Measurements from ENCODE around the gene C1QTNF2. TPM values are rescaled to one million over a fixed set of nuclear protein-coding genes. Genes with fewer than 3 reads are reported as not detected.

The C1QTNF2 gene
- total RNA-seq, 1 donor from 2014 or later = 0.31 TPM

GRCh38 chr5:160317434-160317833 is 53.0 kb downstream of the C1QTNF2 start:
- Mint-ChIP-seq H3K27me3 (peaks cover 9% of the 10 kb centered on the region), H3K27ac (no peak overlapping the region), H3K36me3 (no peaks in the 10 kb centered on the region), H3K4me1 (ENCODE audit: unreplicated experiment) (peaks cover 21% of the 10 kb centered on the region), H3K4me3 (no peak overlapping the region), H3K9me3 (no peaks in the 10 kb centered on the region)
- TF ChIP-seq CTCF (conservative IDR thresholded peaks at IDR 0.05) = no peak
- no peak for DNase-seq (ENCODE audit: extremely low spot score, unreplicated experiment)

- Mint-ChIP-seq H3K4me3 (no peak overlapping the region), H3K9me3 (no peaks in the 10 kb centered on the region), H3K27ac (peak overlapping the region; percentile 37), H3K4me1 (ENCODE audit: unreplicated experiment) (peaks cover 20% of the 10 kb centered on the region), H3K27me3 (peaks cover 15% of the 10 kb centered on the region), H3K36me3 (no peaks in the 10 kb centered on the region)
- no peak for TF ChIP-seq CTCF (conservative IDR thresholded peaks at IDR 0.05)
- no peak for DNase-seq (ENCODE audit: extremely low spot score, unreplicated experiment)
Observed at GRCh38 chr5:160315968-160316367, 54.5 kb downstream of the C1QTNF2 start.

GRCh38 chr5:160312960-160313727 is 57.3 kb downstream of the C1QTNF2 start:
- Mint-ChIP-seq H3K36me3 (peaks cover 6% of the 10 kb centered on the region), H3K9me3 (no peaks in the 10 kb centered on the region), H3K4me1 (ENCODE audit: unreplicated experiment) (peaks cover 24% of the 10 kb centered on the region), H3K27ac (peak overlapping the region; percentile 75), H3K4me3 (peak overlapping the region; percentile 97), H3K27me3 (peaks cover 17% of the 10 kb centered on the region)
- no peak for DNase-seq (ENCODE audit: extremely low spot score, unreplicated experiment)
- no peak for TF ChIP-seq CTCF (conservative IDR thresholded peaks at IDR 0.05)

GRCh38 chr5:160312134-160312959 is 58.1 kb downstream of the C1QTNF2 start, which contains the start of gene CCNJL:
CCNJL (minus strand) TSS chr5:160312564; CDS start chr5:160311923, 641 bp downstream.
- Mint-ChIP-seq H3K27ac (peak within 1 kb of the TSS; percentile 75), H3K36me3 (peaks cover 6% of the 10 kb centered on the region), H3K4me1 (ENCODE audit: unreplicated experiment) (peaks cover 24% of the 10 kb centered on the region), H3K27me3 (peaks cover 17% of the 10 kb centered on the region), H3K9me3 (no peaks in the 10 kb centered on the region), H3K4me3 (peak within 1 kb of the TSS; percentile 97)
- DNase-seq (ENCODE audit: extremely low spot score, unreplicated experiment) = peak; percentile 84
- TF ChIP-seq CTCF (conservative IDR thresholded peaks at IDR 0.05) = no peak

GRCh38 chr5:160311491-160312133 is 58.8 kb downstream of the C1QTNF2 start:
- H3K27me3 Mint-ChIP-seq = peaks cover 17% of the 10 kb centered on the region
- H3K36me3 Mint-ChIP-seq = peaks cover 6% of the 10 kb centered on the region
- DNase-seq (ENCODE audit: extremely low spot score, unreplicated experiment) = no peak
- TF ChIP-seq CTCF (conservative IDR thresholded peaks at IDR 0.05) = no peak
- H3K4me1 Mint-ChIP-seq (ENCODE audit: unreplicated experiment) = peaks cover 24% of the 10 kb centered on the region
- peak overlapping the region; percentile 63 for H3K27ac Mint-ChIP-seq
- H3K4me3 Mint-ChIP-seq = peak overlapping the region; percentile 91
- no peaks in the 10 kb centered on the region for H3K9me3 Mint-ChIP-seq
